SU-DHL-6 (cell line): ENCODE measurements around the gene HOXA1.

Source experiments
- CTCF ChIP-seq: fragments of 200-600 bp; sonication (generic); IDR thresholded peaks from one replicate; pipeline ENCODE4 v1.5.1; 2017; ENCODE audit warnings: antibody characterized with exemption, mild to moderate bottlenecking, low read length, moderate library complexity; ENCODE audit not compliant: insufficient read depth, poor library complexity, severe bottlenecking
- EZH2phosphoT487 ChIP-seq: fragments of 200-600 bp; sonication (generic), shearing (Covaris generic); conservative IDR thresholded peaks from 2 replicates; pipeline ENCODE4 v1.6.1; 2018; ENCODE audit warnings: mild to moderate bottlenecking, antibody characterized with exemption, low read length, moderate library complexity, mixed read lengths

- no peak for TF ChIP-seq CTCF
- TF ChIP-seq EZH2phosphoT487, result no peak
Observed at GRCh38 chr7:27114881-27115220, 19.1 kb upstream of the HOXA1 start.
